Astrocyte (in vitro differentiated cells and primary cell): ENCODE data around the gene SIGLEC15.

ENCODE experiments used
- CTCF ChIP-seq: IDR thresholded peaks from 2 replicates; pipeline ENCODE4 v1.5.1; 2011; ENCODE audit warnings: low read depth, mild to moderate bottlenecking, inconsistent platforms, low read length, moderate library complexity; ENCODE audit not compliant: insufficient read depth
- EZH2 ChIP-seq: IDR thresholded peaks from 2 replicates; pipeline ENCODE4 v1.6.1; 2012; ENCODE audit warnings: mild to moderate bottlenecking, low read length, inconsistent platforms; ENCODE audit not compliant: insufficient read depth

GRCh38 chr18:45821711-45822110 is 3.8 kb upstream of the SIGLEC15 start:
- TF ChIP-seq CTCF, result no peak
- TF ChIP-seq EZH2, result no peak
